GM04503 (cell line): Measurements from ENCODE around the gene STARD3.

Source experiments
- DNase-seq: peaks from one replicate; pipeline ENCODE4 v3.0.0-alpha.2; 2012; ENCODE audit warnings: low read depth

Gene STARD3

DNA sequence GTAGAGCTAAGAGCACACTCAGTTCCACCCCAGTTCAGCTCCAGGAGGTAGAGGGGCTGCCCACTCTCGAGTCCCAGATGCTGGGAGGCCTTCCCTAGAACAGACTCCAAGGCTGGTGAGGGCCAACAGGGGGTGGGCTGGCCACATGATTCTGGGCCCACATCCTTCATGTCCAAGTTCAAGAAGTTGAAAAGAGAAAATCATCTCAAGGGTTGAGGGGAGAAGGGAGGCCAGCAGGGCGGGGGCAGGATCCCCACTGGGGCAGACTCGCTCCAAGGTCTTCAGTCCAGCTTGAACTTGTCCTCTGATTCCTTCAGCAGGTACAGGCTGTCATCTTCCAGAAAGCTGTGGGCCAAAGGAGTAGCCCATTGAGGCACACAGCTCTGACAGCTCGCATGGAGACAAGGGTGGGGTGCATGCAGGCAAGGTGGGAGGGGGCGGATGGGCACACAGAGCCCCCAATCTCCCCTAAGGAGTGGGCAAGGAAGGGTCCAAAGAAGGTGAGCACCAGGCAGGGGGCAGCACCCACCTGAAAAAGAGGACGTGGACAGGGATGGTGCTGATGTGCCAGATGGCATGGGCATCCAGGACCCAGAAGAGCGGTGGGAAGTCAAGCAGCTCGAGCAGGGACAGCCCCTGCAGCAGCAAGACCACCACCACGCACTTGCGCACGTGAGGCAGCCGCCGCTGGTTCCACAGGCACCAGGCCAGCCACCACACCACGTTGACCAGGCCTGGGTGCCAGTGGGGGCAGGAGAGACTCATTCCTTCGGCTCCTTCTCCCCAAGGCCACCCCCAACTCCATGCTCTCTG is 35.8 kb downstream of the STARD3 start:
- DNase-seq = no peak

DNA sequence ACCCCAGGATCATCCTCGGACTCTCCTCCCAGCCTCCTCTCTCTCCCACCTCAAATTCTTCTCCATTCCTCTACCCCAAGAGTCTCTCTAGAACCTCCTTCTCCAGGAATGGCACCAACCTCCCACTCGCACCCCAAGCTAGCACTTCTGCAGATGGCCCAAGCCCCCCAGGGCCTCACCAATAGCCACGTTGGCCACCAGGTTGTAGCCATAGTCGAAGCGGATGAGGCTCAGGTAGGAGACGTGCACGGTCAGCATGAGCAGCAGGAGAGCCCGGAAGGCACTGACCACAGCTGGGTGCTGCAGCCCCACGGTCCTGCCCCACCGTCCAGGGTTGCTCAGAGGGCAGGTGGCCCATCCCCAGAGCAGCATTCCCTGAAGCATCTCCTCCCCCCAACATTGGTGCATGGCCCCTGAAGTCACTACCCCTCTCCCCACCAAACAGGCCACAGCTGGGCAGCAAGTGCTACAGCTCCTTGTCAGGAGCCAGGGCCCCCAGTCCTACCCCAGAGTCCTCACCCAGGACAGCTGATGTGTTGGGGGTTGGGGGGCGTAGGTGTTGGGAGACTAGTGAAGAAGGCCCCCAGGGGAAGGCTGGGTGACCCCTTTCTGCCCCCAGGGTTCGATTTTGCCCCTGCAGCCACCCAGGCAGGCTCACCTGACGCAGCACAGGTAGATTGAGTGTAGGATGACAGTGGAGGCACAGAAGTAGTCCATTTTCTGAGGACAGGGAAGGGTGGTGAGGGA is 36.6 kb downstream of the STARD3 start:
- no peak for DNase-seq

GRCh38 chr17:39674179-39674578 is 37.2 kb downstream of the STARD3 start:
- DNase-seq = no peak

- DNase-seq = no peak
Measured at GRCh38 chr17:39674702-39675389, 37.9 kb downstream of the STARD3 start.

- DNase-seq = no peak
Measured at GRCh38 chr17:39675390-39676082, 38.6 kb downstream of the STARD3 start.

DNA sequence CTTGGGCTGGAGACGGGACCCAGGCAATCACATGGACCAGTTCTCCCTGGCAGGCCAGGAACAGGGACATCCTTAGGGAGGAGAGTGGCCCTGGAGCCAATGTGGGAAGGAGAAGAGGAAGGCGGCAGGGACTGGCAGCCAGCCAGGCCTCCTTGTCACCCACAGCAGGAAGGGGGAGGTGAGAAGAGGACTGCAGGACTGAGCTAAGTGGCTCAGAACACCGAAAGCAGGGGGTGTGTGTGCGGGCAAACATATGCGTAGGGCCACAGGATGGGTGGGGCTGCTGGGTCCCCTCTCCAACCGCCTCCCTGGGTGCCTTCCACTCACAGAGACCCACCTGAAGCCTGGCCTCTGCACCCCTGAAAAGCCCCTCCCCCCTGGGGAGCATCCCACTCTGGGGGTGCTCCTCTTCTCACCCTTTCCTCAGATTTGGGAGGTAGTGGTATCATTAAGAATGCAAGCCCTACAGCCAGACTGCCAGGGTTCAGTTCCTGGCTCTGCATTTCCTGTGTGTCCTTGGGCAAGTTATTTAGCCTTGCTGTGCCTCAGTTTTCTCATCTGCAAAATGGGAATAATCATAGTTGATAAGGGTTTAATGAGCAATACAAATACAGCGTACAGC is 39.4 kb downstream of the STARD3 start:
- DNase-seq = no peak

GRCh38 chr17:39677072-39677471 is 40.1 kb downstream of the STARD3 start:
- no peak for DNase-seq

- DNase-seq = no peak
Measured at GRCh38 chr17:39677542-39678339, 40.8 kb downstream of the STARD3 start.

DNA sequence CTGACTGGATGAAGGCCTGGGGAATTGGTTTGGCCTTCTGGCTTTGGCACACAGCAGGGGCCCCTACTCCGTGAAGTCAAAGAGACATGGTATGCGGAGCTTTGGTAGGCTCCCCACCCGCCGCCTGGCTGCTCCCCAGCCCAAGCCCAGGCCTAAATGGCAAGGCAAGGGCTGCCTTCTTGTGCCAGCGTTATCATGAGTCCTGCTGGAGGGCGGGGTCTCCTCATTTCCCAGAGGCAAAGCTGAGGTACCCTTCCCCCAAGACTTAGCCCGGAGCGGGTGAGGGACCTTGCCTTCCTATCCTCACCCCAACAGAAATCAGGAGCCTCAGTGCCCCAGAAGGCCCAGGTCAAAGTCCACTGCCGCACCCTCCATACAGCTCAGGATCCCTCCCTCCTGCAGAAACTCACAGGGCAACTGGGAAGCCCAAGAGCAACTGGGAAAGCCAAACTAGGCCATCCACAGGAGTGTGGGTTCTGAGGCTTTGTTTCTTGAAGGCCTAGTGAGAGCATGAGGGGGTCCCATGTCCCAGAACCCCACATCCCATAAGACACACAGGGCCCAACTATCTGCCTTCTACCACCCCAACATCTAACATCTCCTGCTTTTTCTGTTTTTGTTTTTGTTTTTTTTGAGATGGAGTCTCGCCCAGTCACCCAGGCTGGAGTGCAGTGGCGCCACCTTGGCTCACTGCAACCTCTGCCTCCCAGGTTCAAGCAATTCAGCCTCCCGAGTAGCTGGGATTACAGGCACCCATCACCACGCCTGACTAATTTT is 41.6 kb downstream of the STARD3 start:
- DNase-seq = no peak

- no peak for DNase-seq
Measured at GRCh38 chr17:39679521-39680192, 42.7 kb downstream of the STARD3 start.

GRCh38 chr17:39683295-39683939 is 46.5 kb downstream of the STARD3 start:
- no peak for DNase-seq

- DNase-seq = no peak
Measured at GRCh38 chr17:39684369-39685192, 47.6 kb downstream of the STARD3 start.

- DNase-seq = no peak
Measured at GRCh38 chr17:39687101-39687545, 50.2 kb downstream of the STARD3 start.

- DNase-seq = peak; percentile 55
Measured at GRCh38 chr17:39687546-39688474, 50.9 kb downstream of the STARD3 start, which contains the start of gene PGAP3. PGAP3 (minus strand) TSS chr17:39688057; CDS start chr17:39688014, 43 bp downstream.

DNA sequence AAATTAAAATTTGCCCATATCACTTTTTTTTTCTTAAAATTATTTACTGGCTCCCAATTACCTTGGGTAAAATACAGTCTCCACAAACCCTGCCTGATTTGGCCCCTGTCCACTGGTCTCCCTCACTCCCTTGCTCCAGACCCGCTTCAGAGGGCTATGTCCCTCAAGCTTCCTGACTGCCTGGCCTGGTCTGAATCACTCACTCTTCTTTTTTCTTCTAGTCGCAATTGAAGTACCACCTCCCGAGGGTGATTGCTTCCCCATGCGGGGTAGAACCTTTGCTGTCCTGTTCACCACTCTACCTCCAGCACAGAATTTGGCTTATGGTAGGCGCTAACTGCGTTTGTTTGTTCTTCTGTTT is 51.5 kb downstream of the STARD3 start:
- no peak for DNase-seq

DNA sequence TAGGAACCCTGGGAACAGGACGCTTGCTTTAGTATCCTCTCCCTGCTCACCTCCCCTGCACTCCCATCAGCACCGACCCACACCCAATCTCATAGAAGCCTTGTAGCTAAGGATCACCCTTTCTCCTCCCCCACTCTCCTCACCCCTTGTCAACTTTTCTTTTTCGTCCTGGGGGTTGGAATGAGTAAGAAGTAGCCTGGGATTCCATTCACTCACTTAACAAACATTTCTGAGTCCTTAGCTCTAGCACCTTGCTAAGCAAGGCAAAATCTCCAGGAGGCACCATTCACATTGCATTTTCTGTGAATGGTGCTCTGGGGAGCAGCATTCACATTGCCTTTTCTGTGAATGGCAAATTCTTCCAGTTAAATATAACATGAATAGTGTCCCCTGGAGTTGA is 52.0 kb downstream of the STARD3 start:
- DNase-seq = no peak

- DNase-seq = no peak
Measured at GRCh38 chr17:39694593-39694992, 57.6 kb downstream of the STARD3 start.
